ENCODE measurements around the gene HBB.

The HBB gene

DNA sequence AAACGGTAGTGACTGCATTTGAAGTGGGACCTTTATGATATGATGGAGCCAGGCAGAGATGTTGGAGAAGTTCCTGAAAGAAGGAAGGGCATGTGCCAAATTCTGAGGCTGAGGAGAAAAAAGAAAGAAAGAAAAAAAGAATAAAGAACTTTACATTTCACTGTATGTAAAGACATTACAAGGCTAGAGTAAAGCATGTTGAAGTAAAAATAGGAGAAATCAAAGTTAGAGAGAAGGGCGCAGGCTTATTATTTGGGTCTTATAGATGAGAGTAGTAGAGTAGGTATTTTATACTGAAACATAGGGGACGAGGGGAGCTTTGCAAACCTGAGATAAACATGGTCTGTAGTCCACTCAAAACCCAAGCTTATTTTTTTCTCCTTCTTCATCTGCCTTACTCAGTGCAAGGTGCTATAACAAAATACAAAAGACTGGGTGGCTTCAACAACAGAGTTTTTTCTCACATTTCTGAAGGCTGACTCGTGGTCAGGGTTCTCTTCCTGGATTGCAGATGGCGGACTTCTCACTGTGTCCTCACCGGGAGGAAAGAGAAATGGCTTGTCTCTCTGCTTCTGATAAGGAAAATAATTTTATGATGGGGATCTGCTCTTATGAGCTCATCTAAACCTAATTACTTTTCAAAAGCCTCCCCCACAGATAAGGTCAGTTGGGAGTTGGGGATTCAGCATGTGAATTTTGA, 20.1 kb upstream of the HBB start:
- no peak for DNase-seq

DNA sequence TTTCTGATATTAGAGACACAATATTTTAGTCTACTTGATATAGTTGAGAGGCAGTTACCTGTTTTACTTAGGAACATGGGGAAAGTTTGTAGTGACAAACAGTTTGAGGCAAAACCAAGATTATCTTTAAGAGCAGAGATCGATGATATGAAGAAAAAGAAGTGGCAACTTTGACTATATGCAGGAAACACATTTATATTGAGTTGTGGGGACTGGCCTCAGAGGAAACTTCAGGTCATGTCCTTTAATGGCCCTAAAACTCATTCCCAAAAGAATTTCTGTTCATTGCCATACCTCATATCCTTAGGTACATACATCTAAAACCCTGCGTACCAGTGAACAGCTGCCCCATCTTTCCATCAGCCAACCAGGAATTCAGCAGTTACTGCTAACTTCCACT, 18.3 kb upstream of the HBB start:
- DNase-seq, result no peak

- no peak for DNase-seq
Observed at GRCh38 chr11:5243816-5244180, 16.9 kb upstream of the HBB start.

GRCh38 chr11:5242933-5243815, 16.3 kb upstream of the HBB start:
- DNase-seq, result no peak

- DNase-seq, result no peak
Observed at GRCh38 chr11:5242208-5242607, 15.3 kb upstream of the HBB start.

DNA sequence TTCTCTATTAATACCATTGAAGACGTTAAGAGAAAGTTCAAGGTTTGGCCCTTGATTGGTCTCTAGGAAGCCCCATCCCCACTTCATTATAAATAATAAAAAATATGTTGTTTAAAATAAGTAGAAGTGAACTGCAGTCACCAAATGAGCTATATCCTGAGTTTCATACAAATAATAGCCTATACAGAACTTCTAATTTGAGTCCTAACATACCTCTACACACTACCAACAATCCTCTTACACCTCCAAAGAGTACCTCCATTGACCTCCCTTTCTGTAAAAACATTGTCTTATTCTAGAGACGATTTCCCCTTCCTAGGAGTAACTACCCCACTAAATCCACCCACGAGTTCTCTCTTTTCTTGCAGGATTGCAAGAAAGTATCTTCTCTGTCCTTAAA, 14.6 kb upstream of the HBB start:
- DNase-seq, result no peak

DNA sequence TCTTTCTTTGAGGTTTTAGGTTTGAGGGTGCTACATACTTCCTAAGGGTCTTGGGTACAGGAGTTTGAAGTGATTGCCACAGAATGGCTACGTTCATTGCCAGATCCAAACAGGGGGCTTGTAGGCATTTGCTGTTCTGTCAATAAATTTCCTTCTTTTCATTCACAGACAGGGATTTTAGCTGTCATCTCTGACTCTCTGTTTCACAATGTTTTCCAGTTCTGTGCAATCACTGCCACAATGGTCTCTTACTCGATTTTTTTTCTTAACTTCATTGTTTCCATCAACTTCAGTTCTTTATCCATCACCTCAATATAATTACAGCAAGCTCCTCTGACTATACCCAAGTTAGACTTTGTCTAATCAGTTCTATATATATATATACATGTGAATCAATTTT, 13.6 kb upstream of the HBB start:
- DNase-seq, result no peak

DNA sequence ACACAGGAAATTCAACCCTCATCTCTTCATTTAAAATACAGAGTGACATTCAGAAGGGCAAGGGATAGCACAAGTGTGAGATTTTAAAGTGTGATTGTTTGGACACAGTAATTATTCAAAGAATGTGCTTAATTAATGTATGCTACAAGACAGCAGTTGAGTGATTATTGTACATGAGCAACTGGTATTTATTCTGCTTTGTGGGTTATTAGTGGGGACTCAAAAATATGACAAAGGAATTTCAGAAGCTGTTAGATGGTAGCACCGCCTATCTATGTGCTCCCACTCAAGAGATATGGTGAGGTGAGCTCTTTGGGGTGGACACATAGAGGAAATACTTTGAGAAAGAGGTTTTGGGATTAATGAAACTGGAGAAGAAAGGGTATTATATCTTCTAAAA, 13.2 kb upstream of the HBB start:
- no peak for DNase-seq

GRCh38 chr11:5239046-5239445, 12.2 kb upstream of the HBB start:
- no peak for DNase-seq

DNA sequence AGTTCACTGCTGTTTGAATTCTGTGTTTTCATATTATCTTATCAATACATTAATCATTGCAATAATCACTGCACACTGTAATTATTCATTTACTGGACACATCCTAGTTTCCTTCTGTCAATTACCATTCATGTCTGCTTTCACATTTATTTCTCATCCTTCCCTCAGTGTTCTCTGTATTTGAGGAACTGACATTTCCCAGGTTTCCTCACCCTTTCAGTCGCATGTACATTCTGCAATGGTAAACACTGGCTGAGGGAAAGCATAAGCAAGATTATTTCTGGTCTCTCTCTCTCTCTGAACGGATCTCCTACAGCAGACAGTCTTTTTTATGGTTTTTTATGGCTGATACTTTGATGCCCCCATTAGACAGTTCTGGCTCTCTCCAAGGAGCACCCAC, 11.6 kb upstream of the HBB start:
- DNase-seq, result no peak

- no peak for DNase-seq
Observed at GRCh38 chr11:5237420-5237819, 10.5 kb upstream of the HBB start.

DNA sequence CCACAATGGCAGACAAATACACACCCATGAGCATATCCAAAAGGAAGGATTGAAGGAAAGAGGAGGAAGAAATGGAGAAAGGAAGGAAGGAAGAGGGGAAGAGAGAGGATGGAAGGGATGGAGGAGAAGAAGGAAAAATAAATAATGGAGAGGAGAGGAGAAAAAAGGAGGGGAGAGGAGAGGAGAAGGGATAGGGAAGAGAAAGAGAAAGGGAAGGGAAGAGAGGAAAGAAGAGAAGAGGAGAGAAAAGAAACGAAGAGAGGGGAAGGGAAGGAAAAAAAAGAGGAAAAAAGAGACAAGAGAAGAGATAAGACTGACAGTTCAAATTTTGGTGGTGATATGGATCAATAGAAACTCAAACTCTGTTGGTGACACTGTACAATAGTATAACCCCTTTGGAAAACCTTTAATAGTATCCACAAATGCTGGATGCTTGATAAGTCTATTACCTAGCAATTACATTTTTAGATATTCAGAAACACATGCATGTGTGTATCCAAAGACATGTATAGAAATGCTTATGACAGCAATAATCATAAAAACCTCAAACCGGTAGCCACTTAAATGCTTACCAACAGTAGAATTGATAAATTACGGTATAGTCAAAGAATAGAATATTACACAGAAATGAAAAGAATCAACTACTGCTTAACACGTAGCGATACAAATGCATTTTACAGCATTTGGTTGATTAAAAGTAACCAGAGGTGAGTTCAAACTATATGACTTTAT, 8.7 kb upstream of the HBB start:
- no peak for DNase-seq

DNA sequence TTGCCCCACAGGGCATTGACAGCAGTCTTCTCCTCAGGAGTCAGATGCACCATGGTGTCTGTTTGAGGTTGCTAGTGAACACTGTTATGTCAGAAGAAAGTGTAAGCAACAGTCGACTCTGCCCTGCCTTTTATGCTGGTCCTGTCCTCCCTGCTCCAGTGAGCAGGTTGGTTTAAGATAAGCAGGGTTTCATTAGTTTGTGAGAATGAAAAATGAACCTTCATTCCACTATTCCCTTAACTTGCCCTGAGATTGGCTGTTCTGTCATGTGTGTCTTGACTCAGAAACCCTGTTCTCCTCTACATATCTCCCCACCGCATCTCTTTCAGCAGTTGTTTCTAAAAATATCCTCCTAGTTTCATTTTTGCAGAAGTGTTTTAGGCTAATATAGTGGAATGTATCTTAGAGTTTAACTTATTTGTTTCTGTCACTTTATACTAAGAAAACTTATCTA, 7.5 kb upstream of the HBB start, which contains the start of gene HBD:
TSS of gene HBD (minus strand) at position 103 of the 454 bp plus-strand sequence. CDS start at position 53, 50 bp downstream.
- no peak for DNase-seq

DNA sequence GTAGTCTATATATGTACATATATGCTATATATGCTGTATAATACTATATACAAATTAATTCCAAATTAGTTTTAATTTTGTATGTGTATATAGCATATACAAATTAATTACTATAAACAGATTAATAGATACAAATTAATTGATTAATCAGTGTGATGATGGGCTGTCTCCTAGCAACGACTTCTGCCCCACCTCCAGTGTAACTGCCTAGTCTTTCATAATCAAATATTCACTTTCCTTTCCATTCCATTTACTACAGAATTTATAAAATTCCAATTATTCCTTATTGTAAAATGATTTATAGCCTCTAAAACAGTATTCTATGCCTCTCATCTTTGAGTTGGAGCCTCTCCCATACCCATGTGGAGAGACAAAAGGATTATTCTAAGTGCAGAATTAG, 6.4 kb upstream of the HBB start:
- no peak for DNase-seq

DNA sequence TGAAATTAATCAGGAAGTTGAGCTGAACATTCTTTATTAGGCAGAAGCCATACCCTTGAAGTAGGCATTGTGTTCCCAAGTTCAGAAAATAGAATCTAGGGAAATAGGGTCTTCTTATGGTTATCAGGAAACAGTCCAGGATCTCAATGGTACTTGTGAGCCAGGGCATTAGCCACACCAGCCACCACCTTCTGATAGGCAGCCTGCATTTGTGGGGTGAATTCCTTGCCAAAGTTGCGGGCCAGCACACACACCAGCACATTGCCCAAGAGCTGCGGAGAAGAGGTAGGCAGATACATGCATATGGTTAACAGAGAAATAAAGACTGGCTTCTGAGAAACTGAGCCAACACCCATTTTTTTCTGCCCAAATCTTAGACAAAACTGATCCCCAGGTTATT, 6.0 kb upstream of the HBB start:
- DNase-seq, result no peak

DNA sequence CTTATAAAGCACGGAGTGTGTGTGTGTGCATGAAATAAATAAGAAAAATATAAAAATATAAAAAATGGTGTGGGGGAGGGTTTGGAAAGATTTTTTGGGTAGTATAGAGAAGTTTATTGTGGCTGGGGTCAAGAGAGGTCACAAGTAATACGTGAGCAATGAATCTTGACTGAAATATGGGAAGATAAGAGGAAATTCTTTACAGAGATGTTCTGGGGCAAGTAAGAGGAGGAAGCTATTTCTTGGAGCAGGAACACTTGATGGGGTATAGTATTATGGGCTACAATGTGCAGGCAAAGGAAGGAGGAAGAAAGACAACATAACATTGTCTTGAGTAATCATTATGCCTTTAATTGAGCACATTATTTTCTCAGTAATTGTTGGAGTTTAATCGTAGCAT, 5.3 kb upstream of the HBB start:
- no peak for DNase-seq

- DNase-seq, result no peak
Observed at GRCh38 chr11:5231111-5231510, 4.2 kb upstream of the HBB start.

DNA sequence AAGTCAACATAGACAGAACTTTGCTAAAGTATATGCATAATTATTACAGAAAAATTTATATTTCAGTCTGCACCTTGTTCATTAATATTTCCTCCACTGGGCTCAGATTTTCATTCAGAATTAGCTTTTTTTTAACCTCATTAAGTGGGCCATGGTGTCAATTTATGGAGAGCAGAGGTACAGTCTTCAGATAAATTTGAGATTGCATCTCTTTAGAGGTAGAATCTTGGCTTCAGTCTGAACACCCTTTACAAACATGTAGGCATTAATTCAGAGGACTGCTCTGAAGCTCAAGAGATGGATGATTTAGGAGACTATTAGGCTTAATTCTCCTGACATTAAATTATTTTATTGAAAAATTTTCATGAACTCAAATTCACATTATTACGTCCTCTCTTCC, 3.4 kb upstream of the HBB start:
- DNase-seq, result no peak

GRCh38 chr11:5229796-5230195, 2.9 kb upstream of the HBB start:
- DNase-seq, result no peak

- DNase-seq, result no peak
Observed at GRCh38 chr11:5229356-5229755, 2.5 kb upstream of the HBB start.

DNA sequence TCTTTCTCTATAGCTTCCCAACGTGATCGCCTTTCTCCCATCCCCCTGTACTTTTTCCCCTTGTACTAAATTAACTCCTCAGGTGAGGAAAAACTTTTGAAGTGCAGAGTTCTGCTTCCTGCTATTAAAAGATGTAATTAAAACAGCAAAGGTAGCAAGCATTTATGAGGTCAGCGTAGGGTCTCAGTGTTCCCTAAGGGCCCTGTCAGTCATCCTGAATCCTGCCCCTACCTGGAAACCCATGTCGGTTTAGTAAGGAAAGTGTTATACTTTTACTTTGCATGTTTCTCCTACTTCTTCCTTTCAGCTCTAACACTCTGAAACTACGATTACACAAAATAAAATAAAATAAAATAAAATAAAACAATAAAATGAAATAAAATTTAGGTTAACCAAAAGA, 1.3 kb upstream of the HBB start:
- DNase-seq, result no peak

GRCh38 chr11:5227681-5228080, 810 bp upstream of the HBB start:
- no peak for DNase-seq

DNA sequence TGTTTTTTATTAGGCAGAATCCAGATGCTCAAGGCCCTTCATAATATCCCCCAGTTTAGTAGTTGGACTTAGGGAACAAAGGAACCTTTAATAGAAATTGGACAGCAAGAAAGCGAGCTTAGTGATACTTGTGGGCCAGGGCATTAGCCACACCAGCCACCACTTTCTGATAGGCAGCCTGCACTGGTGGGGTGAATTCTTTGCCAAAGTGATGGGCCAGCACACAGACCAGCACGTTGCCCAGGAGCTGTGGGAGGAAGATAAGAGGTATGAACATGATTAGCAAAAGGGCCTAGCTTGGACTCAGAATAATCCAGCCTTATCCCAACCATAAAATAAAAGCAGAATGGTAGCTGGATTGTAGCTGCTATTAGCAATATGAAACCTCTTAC, 1.4 kb downstream of the HBB start:
- no peak for DNase-seq
